Measurements from ENCODE around the gene CACNA1G.

DNA sequence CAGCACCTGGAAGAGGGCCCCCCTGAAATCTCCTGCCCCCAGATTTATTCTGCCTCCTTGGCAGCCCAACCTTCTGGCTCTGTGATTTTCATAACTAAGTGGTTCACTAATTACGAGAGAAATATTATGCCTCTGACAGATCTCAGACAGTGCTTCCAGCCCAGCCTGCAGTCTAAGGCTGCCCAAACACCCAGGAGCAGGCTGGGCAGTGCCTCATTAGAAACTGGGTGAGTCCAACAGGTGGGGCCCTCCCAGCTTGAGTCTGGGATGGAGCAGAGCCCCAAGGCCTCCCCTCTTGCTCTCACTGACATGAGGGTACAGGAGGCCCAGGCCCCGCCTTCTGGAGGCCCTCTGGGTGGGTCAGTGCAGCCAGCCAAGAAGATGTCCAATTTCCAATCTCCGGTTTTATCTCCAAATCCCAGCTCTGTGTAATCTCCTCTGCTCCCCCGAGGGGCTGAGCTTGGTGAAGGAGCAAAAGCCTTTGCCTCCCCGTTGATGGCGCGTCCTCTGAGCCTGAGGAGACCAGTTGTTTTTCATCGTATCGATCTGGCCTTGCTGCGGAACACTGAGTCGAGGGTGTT lies 54.0 kb downstream of the CACNA1G start:
- TF ChIP-seq CTCF (IDR thresholded peaks at IDR 0.05; ENCODE audit: low read depth, low read length, poor library complexity, severe bottlenecking) = no peak
- no peak for TF ChIP-seq EZH2phosphoT487 (IDR thresholded peaks at IDR 0.05; ENCODE audit: borderline replicate concordance, low read length)
